K562 (cell line): ENCODE data around the gene CEP43. TPM values are rescaled to one million over a fixed set of nuclear protein-coding genes. Genes with fewer than 3 reads are reported as not detected.

Experiments used
- CCNT2 ChIP-seq: IDR thresholded peaks from 2 replicates; pipeline ENCODE4 v1.6.1; 2011; ENCODE audit warnings: borderline replicate concordance, low read depth, mild to moderate bottlenecking, moderate library complexity, mixed read lengths, low read length; ENCODE audit not compliant: insufficient read length; ENCODE audit errors: extremely low read depth
- FOS ChIP-seq: IDR thresholded peaks from 3 replicates; pipeline ENCODE4 v1.6.1; 2011; ENCODE audit not compliant: insufficient read length; ENCODE audit errors: extremely low read depth
- KDM4B ChIP-seq, 2 experiments: fragments of 450-650 bp in 1 of 2; sonication (generic) in 1 of 2; IDR thresholded peaks; 2 replicates each; pipeline ENCODE4 v1.6.1; 2016 to 2017; ENCODE audit warnings: borderline replicate concordance in 2 of 2, antibody characterized with exemption in 1 of 2, low read depth in 1 of 2, mild to moderate bottlenecking in 1 of 2
- MAZ ChIP-seq, 2 experiments: fragments of 450-650 bp in 1 of 2; sonication (generic) in 1 of 2; formaldehyde crosslinking; IDR thresholded peaks in 1 of 2; conservative IDR thresholded peaks in 1 of 2; 2 replicates each; pipeline versions ENCODE4 v1.4.0 to v1.5.0; 2020; ENCODE audit warnings: mild to moderate bottlenecking in 1 of 2, missing genetic modification reagents in 1 of 2
- RBM14 ChIP-seq: fragments of 200-400 bp; formaldehyde crosslinking; IDR thresholded peaks from 2 replicates; pipeline ENCODE4 v1.6.1; 2018; ENCODE audit warnings: low read depth, mild to moderate bottlenecking, low read length, moderate library complexity, borderline replicate concordance; ENCODE audit not compliant: insufficient read depth
- SP1 ChIP-seq: sonication (generic); formaldehyde crosslinking; IDR thresholded peaks from 2 replicates; pipeline ENCODE4 v1.8.1; 2022; ENCODE audit warnings: mild to moderate bottlenecking, missing genetic modification reagents
- TOE1 ChIP-seq, 2 experiments: fragments of 450-650 bp in 1 of 2; sonication (generic) in 1 of 2; formaldehyde crosslinking in 1 of 2; IDR thresholded peaks; 2 replicates each; pipeline versions ENCODE4 v1.7.1 to v1.8.0; 2016 to 2022; ENCODE audit warnings: borderline replicate concordance in 2 of 2, mild to moderate bottlenecking in 2 of 2, antibody characterized with exemption in 1 of 2, inconsistent platforms in 1 of 2, low read depth in 1 of 2, missing genetic modification reagents in 1 of 2, moderate library complexity in 1 of 2
- ZBTB1 ChIP-seq: sonication (generic); formaldehyde crosslinking; IDR thresholded peaks from 2 replicates; pipeline ENCODE4 v1.8.1; 2023; ENCODE audit warnings: missing genetic modification reagents, low read depth, mild to moderate bottlenecking, borderline replicate concordance
- ZNF707 ChIP-seq: fragments of 250-450 bp; sonication (Bioruptor Pico); conservative IDR thresholded peaks from 2 replicates; pipeline ENCODE4 v1.8.0; 2022; ENCODE audit warnings: inconsistent platforms, mild to moderate bottlenecking, moderate library complexity
- polyA plus RNA-seq, 8 experiments: library from polyadenylated mRNA; depleted of rRNA in 4 of 8; stranded (reverse) in 5 of 8; unstranded in 3 of 8; fragments of >200 nt; fragmentation: Nextera tagmentation in 2 of 8; fragmentation: Illumina TruSeq in 1 of 8; extraction: Ambion mirVana in 2 of 8; extraction: Trizol in 1 of 8; gene quantifications; 2 replicates each; pipeline versions ENCODE4 v1.2.1 to v1.2.3, GENCODE V29; 2011 to 2014; ENCODE audit warnings: inconsistent platforms in 1 of 8, missing spikeins in 1 of 8
- total RNA-seq, 7 experiments: library from RNA; depleted of rRNA in 6 of 7; stranded (reverse); fragments of >200 nt in 6 of 7; fragmentation: Illumina TruSeq in 2 of 7; extraction: Trizol in 2 of 7; gene quantifications; 2 replicates each; pipeline versions ENCODE4 v1.2.1 to v1.2.3, GENCODE V29; 2011 to 2021; ENCODE audit warnings: low replicate concordance in 1 of 7
- TF ChIP-seq, protein P1 (sequence below): sonication (generic); formaldehyde crosslinking; IDR thresholded peaks from 2 replicates; pipeline ENCODE4 v1.8.0; 2023; ENCODE audit warnings: missing genetic modification reagents, mild to moderate bottlenecking, borderline replicate concordance
- TF ChIP-seq, protein P2 (sequence below): fragments of 450-650 bp; formaldehyde crosslinking; IDR thresholded peaks from 2 replicates; pipeline ENCODE4 v1.4.0; 2022; ENCODE audit warnings: missing genetic modification characterization
- TF ChIP-seq, protein P3 (sequence below): sonication (generic); formaldehyde crosslinking; IDR thresholded peaks from 2 replicates; pipeline ENCODE4 v1.8.1; 2023; ENCODE audit warnings: missing genetic modification reagents, mild to moderate bottlenecking, borderline replicate concordance

The CEP43 gene
- total and polyA plus RNA-seq, 9 of the 15 experiments (the other 6 are each of a cell fraction or from before 2014, with no cell fraction given), result 15.2 to 55.7 (median 47.4) TPM

GRCh38 chr6:166955121-166955864, 43.9 kb upstream of the CEP43 start (continued):
- TF ChIP-seq, protein P1, sequence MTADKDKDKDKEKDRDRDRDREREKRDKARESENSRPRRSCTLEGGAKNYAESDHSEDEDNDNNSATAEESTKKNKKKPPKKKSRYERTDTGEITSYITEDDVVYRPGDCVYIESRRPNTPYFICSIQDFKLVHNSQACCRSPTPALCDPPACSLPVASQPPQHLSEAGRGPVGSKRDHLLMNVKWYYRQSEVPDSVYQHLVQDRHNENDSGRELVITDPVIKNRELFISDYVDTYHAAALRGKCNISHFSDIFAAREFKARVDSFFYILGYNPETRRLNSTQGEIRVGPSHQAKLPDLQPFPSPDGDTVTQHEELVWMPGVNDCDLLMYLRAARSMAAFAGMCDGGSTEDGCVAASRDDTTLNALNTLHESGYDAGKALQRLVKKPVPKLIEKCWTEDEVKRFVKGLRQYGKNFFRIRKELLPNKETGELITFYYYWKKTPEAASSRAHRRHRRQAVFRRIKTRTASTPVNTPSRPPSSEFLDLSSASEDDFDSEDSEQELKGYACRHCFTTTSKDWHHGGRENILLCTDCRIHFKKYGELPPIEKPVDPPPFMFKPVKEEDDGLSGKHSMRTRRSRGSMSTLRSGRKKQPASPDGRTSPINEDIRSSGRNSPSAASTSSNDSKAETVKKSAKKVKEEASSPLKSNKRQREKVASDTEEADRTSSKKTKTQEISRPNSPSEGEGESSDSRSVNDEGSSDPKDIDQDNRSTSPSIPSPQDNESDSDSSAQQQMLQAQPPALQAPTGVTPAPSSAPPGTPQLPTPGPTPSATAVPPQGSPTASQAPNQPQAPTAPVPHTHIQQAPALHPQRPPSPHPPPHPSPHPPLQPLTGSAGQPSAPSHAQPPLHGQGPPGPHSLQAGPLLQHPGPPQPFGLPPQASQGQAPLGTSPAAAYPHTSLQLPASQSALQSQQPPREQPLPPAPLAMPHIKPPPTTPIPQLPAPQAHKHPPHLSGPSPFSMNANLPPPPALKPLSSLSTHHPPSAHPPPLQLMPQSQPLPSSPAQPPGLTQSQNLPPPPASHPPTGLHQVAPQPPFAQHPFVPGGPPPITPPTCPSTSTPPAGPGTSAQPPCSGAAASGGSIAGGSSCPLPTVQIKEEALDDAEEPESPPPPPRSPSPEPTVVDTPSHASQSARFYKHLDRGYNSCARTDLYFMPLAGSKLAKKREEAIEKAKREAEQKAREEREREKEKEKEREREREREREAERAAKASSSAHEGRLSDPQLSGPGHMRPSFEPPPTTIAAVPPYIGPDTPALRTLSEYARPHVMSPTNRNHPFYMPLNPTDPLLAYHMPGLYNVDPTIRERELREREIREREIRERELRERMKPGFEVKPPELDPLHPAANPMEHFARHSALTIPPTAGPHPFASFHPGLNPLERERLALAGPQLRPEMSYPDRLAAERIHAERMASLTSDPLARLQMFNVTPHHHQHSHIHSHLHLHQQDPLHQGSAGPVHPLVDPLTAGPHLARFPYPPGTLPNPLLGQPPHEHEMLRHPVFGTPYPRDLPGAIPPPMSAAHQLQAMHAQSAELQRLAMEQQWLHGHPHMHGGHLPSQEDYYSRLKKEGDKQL, result no peak
- TF ChIP-seq, protein P2, sequence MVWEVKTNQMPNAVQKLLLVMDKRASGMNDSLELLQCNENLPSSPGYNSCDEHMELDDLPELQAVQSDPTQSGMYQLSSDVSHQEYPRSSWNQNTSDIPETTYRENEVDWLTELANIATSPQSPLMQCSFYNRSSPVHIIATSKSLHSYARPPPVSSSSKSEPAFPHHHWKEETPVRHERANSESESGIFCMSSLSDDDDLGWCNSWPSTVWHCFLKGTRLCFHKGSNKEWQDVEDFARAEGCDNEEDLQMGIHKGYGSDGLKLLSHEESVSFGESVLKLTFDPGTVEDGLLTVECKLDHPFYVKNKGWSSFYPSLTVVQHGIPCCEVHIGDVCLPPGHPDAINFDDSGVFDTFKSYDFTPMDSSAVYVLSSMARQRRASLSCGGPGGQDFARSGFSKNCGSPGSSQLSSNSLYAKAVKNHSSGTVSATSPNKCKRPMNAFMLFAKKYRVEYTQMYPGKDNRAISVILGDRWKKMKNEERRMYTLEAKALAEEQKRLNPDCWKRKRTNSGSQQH (CRISPR knock-in tag), result peak; percentile 95
- TF ChIP-seq KDM4B (IDR thresholded peaks at IDR 0.05; ENCODE audit: borderline replicate concordance in 2 of 2, low read depth in 1 of 2) (peak in 1 of 2 experiments; percentile 96; a peak in 2 of 4 replicates), ZNF707 (CRISPR knock-in tag) (0 out of 2 replicates have a peak, but pooled peaks have one; percentile 35), CCNT2 (peak; percentile 63), MAZ (CRISPR knock-in tag; conservative IDR thresholded peaks at IDR 0.05 in 1 of 2, IDR thresholded peaks at IDR 0.05 in 1 of 2) (0 out of 4 replicates have a peak, but pooled peaks of 1 of the 2 experiments have one; percentile 10), ZBTB1 (CRISPR knock-in tag) (0 out of 2 replicates have a peak, but pooled peaks have one; percentile 16), TOE1 (IDR thresholded peaks at IDR 0.05; ENCODE audit: borderline replicate concordance) (peak; percentile 87; the same call in 1 of the 2 replicates), TOE1 (CRISPR knock-in tag; IDR thresholded peaks at IDR 0.05; ENCODE audit: borderline replicate concordance, low read depth) (no peak; the same call in 1 of the 2 replicates), FOS (no peak), RBM14 (no peak), SP1 (CRISPR knock-in tag) (peak; percentile 57; the same call in 1 of the 2 replicates)
- TF ChIP-seq, protein P3, sequence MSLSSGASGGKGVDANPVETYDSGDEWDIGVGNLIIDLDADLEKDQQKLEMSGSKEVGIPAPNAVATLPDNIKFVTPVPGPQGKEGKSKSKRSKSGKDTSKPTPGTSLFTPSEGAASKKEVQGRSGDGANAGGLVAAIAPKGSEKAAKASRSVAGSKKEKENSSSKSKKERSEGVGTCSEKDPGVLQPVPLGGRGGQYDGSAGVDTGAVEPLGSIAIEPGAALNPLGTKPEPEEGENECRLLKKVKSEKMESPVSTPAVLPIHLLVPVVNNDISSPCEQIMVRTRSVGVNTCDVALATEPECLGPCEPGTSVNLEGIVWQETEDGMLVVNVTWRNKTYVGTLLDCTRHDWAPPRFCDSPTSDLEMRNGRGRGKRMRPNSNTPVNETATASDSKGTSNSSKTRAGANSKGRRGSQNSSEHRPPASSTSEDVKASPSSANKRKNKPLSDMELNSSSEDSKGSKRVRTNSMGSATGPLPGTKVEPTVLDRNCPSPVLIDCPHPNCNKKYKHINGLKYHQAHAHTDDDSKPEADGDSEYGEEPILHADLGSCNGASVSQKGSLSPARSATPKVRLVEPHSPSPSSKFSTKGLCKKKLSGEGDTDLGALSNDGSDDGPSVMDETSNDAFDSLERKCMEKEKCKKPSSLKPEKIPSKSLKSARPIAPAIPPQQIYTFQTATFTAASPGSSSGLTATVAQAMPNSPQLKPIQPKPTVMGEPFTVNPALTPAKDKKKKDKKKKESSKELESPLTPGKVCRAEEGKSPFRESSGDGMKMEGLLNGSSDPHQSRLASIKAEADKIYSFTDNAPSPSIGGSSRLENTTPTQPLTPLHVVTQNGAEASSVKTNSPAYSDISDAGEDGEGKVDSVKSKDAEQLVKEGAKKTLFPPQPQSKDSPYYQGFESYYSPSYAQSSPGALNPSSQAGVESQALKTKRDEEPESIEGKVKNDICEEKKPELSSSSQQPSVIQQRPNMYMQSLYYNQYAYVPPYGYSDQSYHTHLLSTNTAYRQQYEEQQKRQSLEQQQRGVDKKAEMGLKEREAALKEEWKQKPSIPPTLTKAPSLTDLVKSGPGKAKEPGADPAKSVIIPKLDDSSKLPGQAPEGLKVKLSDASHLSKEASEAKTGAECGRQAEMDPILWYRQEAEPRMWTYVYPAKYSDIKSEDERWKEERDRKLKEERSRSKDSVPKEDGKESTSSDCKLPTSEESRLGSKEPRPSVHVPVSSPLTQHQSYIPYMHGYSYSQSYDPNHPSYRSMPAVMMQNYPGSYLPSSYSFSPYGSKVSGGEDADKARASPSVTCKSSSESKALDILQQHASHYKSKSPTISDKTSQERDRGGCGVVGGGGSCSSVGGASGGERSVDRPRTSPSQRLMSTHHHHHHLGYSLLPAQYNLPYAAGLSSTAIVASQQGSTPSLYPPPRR (CRISPR knock-in tag), result no peak
